Suprapubic skin (tissue), 4 donors: ENCODE results near the gene SEMA3D. TPM values are rescaled to one million over a fixed set of nuclear protein-coding genes. Genes with fewer than 3 reads are reported as not detected.

Experiments
- DNase-seq, 2 donors: peaks; one replicate each; pipeline ENCODE4 v3.0.0-alpha.2; 2019; ENCODE audit warnings: low spot score in 2 of 2
- H3K27ac ChIP-seq: fragments of 200-600 bp; sonication (generic); one replicate; pipeline ENCODE4 v1.5.1; 2019
- H3K27me3 ChIP-seq: fragments of 200-600 bp; sonication (generic); one replicate; pipeline ENCODE4 v1.5.1; 2019
- H3K36me3 ChIP-seq: fragments of 200-600 bp; sonication (generic); one replicate; pipeline ENCODE4 v1.5.1; 2019
- H3K4me1 ChIP-seq: fragments of 200-600 bp; sonication (generic); one replicate; pipeline ENCODE4 v1.5.1; 2019
- H3K4me3 ChIP-seq: fragments of 200-600 bp; sonication (generic); one replicate; pipeline ENCODE4 v1.5.1; 2019; ENCODE audit warnings: mild to moderate bottlenecking
- H3K9me3 ChIP-seq: fragments of 200-600 bp; sonication (generic); one replicate; pipeline ENCODE4 v1.5.1; 2019
- CTCF ChIP-seq, 2 donors: fragments of 200-600 bp in 1 of 2; fragments of 450-650 bp in 1 of 2; sonication (generic) in 1 of 2; IDR thresholded peaks; one replicate each; pipeline ENCODE4 v1.5.1; 2016 to 2019; ENCODE audit warnings: antibody characterized with exemption in 2 of 2, mild to moderate bottlenecking in 1 of 2, moderate library complexity in 1 of 2
- EP300 ChIP-seq: sonication (generic); formaldehyde crosslinking; IDR thresholded peaks from one replicate; pipeline ENCODE4 v1.6.1; 2017; ENCODE audit warnings: antibody characterized with exemption
- POLR2A ChIP-seq, 2 donors: fragments of 450-650 bp; IDR thresholded peaks; one replicate each; pipeline ENCODE4 v1.6.1; 2017; ENCODE audit warnings: antibody characterized with exemption in 2 of 2, mild to moderate bottlenecking in 2 of 2, moderate library complexity in 2 of 2
- POLR2AphosphoS5 ChIP-seq, 3 donors: sonication (generic); formaldehyde crosslinking; IDR thresholded peaks; one replicate each; pipeline ENCODE4 v1.6.1; 2017; ENCODE audit warnings: antibody characterized with exemption in 3 of 3
- WGBS: methylation state at CpG from one replicate; pipeline ENCODE4 v1.1.5; 2018; 5-methylcytosine and 5-hydroxymethylcytosine counted together
- total RNA-seq, 4 donors: library from RNA; depleted of rRNA; stranded (reverse); fragments of >200 nt; gene quantifications; one replicate each; pipeline ENCODE4 v1.1.0, GENCODE V29; 2016

The SEMA3D gene
- total RNA-seq, 4 donors from 2014 or later, result 1.9 to 5.9 (median 3.6) TPM

- TF ChIP-seq POLR2A (IDR thresholded peaks at IDR 0.05) (no peak), EP300 (no peak), CTCF (IDR thresholded peaks at IDR 0.05) (no peak), POLR2AphosphoS5 (IDR thresholded peaks at IDR 0.05) (no peak)
- Histone ChIP-seq H3K27ac (no peak overlapping the region), H3K27me3 (no peaks in the 10 kb centered on the region), H3K36me3 (no peaks in the 10 kb centered on the region), H3K4me1 (peaks cover 4% of the 10 kb centered on the region), H3K9me3 (no peaks in the 10 kb centered on the region), H3K4me3 (no peak overlapping the region)
- WGBS, result 94% methylated on average over 5 of the region's 5 CpGs
- no peak for DNase-seq
These were observed 115.8 kb downstream of the SEMA3D start for GRCh38 chr7:85070967-85071628.

GRCh38 chr7:85068799-85069198 lies 118.1 kb downstream of the SEMA3D start:
- 51% methylated on average over 1 of the region's 1 CpG for WGBS
- peaks cover 4% of the 10 kb centered on the region for H3K4me1 ChIP-seq
- H3K27ac ChIP-seq, result no peak overlapping the region
- no peak overlapping the region for H3K4me3 ChIP-seq
- no peak for DNase-seq
- H3K27me3 ChIP-seq, result no peaks in the 10 kb centered on the region
- no peaks in the 10 kb centered on the region for H3K9me3 ChIP-seq
- H3K36me3 ChIP-seq, result no peaks in the 10 kb centered on the region
- TF ChIP-seq EP300, result no peak
- no peak for TF ChIP-seq POLR2AphosphoS5 (IDR thresholded peaks at IDR 0.05)
- no peak for TF ChIP-seq CTCF (IDR thresholded peaks at IDR 0.05)
- TF ChIP-seq POLR2A (IDR thresholded peaks at IDR 0.05), result no peak

GRCh38 chr7:85067371-85067770 lies 119.5 kb downstream of the SEMA3D start:
- TF ChIP-seq POLR2A (IDR thresholded peaks at IDR 0.05) (no peak), EP300 (no peak), CTCF (IDR thresholded peaks at IDR 0.05) (no peak)
- H3K27me3 ChIP-seq, result no peaks in the 10 kb centered on the region
- H3K27ac ChIP-seq, result no peak overlapping the region
- no peak for DNase-seq
- H3K36me3 ChIP-seq, result no peaks in the 10 kb centered on the region
- H3K9me3 ChIP-seq, result no peaks in the 10 kb centered on the region
- no peak overlapping the region for H3K4me3 ChIP-seq
- 70% methylated on average over 1 of the region's 1 CpG for WGBS
- peaks cover 4% of the 10 kb centered on the region for H3K4me1 ChIP-seq

GRCh38 chr7:85065888-85066485 lies 120.9 kb downstream of the SEMA3D start:
- no peak for TF ChIP-seq CTCF (IDR thresholded peaks at IDR 0.05)
- no peak for TF ChIP-seq POLR2AphosphoS5 (IDR thresholded peaks at IDR 0.05)
- no peak for TF ChIP-seq POLR2A (IDR thresholded peaks at IDR 0.05)
- no peak for TF ChIP-seq EP300
- DNase-seq, result no peak

GRCh38 chr7:85065306-85065705 lies 121.5 kb downstream of the SEMA3D start:
- no peak for DNase-seq
- 48% methylated on average over 1 of the region's 1 CpG for WGBS
- peaks cover 4% of the 10 kb centered on the region for H3K4me1 ChIP-seq
- no peaks in the 10 kb centered on the region for H3K9me3 ChIP-seq
- H3K27ac ChIP-seq, result no peak overlapping the region
- no peak overlapping the region for H3K4me3 ChIP-seq
- no peaks in the 10 kb centered on the region for H3K36me3 ChIP-seq
- H3K27me3 ChIP-seq, result no peaks in the 10 kb centered on the region
- TF ChIP-seq CTCF (IDR thresholded peaks at IDR 0.05) (no peak), POLR2AphosphoS5 (IDR thresholded peaks at IDR 0.05) (no peak), EP300 (no peak), POLR2A (IDR thresholded peaks at IDR 0.05) (no peak)

More at GRCh38 chr7:85065888-85066485, 120.9 kb downstream of the SEMA3D start:
- no peak overlapping the region for H3K27ac ChIP-seq
- H3K36me3 ChIP-seq, result no peaks in the 10 kb centered on the region
- H3K27me3 ChIP-seq, result no peaks in the 10 kb centered on the region
- H3K4me3 ChIP-seq, result no peak overlapping the region
- peaks cover 4% of the 10 kb centered on the region for H3K4me1 ChIP-seq
- H3K9me3 ChIP-seq, result no peaks in the 10 kb centered on the region
